ENCODE measurements around the gene CUL1.

DNA sequence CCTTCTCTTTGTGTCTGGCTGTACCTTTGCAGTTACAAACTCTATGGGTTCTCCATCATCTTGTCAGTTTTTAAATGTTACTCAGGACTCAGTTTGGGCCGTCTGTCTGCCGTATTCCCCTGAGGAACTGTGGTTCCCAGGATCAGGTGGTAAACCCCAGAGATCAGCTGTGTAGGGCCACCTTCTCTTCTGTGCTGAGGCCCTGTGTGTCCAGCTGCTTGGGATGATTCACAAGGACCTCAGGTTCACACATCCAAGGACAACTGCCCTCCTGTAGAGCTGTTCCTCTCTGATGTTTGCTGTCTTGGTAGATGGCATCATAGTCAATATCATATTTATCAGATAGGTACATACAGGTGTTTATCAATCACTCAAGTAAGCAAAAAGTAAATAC lies 24.5 kb downstream of the CUL1 start:
- TF ChIP-seq POLR2A (IDR thresholded peaks at IDR 0.05; ENCODE audit: low read depth), result no peak
- TF ChIP-seq, protein P1, sequence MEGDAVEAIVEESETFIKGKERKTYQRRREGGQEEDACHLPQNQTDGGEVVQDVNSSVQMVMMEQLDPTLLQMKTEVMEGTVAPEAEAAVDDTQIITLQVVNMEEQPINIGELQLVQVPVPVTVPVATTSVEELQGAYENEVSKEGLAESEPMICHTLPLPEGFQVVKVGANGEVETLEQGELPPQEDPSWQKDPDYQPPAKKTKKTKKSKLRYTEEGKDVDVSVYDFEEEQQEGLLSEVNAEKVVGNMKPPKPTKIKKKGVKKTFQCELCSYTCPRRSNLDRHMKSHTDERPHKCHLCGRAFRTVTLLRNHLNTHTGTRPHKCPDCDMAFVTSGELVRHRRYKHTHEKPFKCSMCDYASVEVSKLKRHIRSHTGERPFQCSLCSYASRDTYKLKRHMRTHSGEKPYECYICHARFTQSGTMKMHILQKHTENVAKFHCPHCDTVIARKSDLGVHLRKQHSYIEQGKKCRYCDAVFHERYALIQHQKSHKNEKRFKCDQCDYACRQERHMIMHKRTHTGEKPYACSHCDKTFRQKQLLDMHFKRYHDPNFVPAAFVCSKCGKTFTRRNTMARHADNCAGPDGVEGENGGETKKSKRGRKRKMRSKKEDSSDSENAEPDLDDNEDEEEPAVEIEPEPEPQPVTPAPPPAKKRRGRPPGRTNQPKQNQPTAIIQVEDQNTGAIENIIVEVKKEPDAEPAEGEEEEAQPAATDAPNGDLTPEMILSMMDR (IDR thresholded peaks at IDR 0.05), result no peak
- no peak for TF ChIP-seq EP300 (IDR thresholded peaks at IDR 0.05)

Data from esophagus muscularis mucosa (tissue), 4 donors.